K562 (cell line): ENCODE results near the gene DDX20. TPM values are rescaled to one million over a fixed set of nuclear protein-coding genes. Genes with fewer than 3 reads are reported as not detected.

Experiments used
- ATAC-seq: fragments of 200-7000 bp; cut with Tn5 transposase; 3 replicates; pipeline ENCODE4 v1.9.1; 2020; ENCODE audit warnings: moderate library complexity
- BruUV-seq: library from RNA; stranded (reverse); fragments of 400-500 nt; replicated peaks from 2 replicates; lab custom pipeline; 2021; lab: Mats Ljungman, UMichigan
- CTCF ChIA-PET: fragments of 300-600 bp; formaldehyde crosslinking; extraction: SDS; loops from one replicate; lab custom pipeline; 2021; ENCODE audit warnings: low intra/inter-chr PET ratio; lab: Yijun Ruan, JAX
- POLR2A ChIA-PET: fragments of 300-600, 350-650 bp; sonication (Branson Sonifier 250); formaldehyde crosslinking; extraction: SDS; loops from one replicate; lab custom pipeline; 2021; ENCODE audit warnings: antibody characterized with exemption, inconsistent platforms; lab: Yijun Ruan, JAX
- DNase-seq, 4 experiments: peaks; one replicate each; pipeline versions ENCODE4 v3.0.0 to v3.0.0-alpha.2; 2011 to 2018; ENCODE audit warnings: low spot score in 3 of 4, mixed read lengths in 3 of 4; ENCODE audit errors: extremely low read depth in 1 of 4
- FAIRE-seq: peaks from 2 replicates; lab custom pipeline; 2011; peaks lifted over from hg19 to GRCh38; lab: Jason Lieb, UNC
- H2AFZ ChIP-seq: 2 replicates; pipeline ENCODE4 v1.6.0; 2011; ENCODE audit warnings: low read depth, low read length, control low read depth, inconsistent platforms
- H3K27ac ChIP-seq: fragments of 200-600 bp; 3 replicates; pipeline ENCODE4 v1.8.0; 2011; ENCODE audit warnings: low read depth, mild to moderate bottlenecking, control low read depth, inconsistent platforms, low read length, moderate library complexity, mixed read lengths; ENCODE audit errors: extremely low read depth
- H3K27me3 ChIP-seq, 2 experiments: fragments of 300-600 bp in 1 of 2; 2 replicates in 1 of 2; 3 replicates in 1 of 2; pipeline versions ENCODE4 v1.6.0 to v1.8.0; 2011; ENCODE audit warnings: inconsistent platforms in 2 of 2, low read length in 2 of 2, mild to moderate bottlenecking in 1 of 2, mixed read lengths in 1 of 2, moderate library complexity in 1 of 2; ENCODE audit not compliant: control insufficient read depth in 2 of 2, insufficient read depth in 2 of 2
- H3K36me3 ChIP-seq: fragments of 300-600 bp; 3 replicates; pipeline ENCODE4 v1.8.0; 2011; ENCODE audit warnings: mild to moderate bottlenecking, low read length, inconsistent platforms; ENCODE audit not compliant: control insufficient read depth, insufficient read depth
- H3K4me1 ChIP-seq, 2 experiments: fragments of 200-600 bp in 1 of 2; replicated peaks in 1 of 2; 2 replicates in 1 of 2; 3 replicates in 1 of 2; pipeline versions ENCODE4 v1.5.1 to v1.8.0; 2011; ENCODE audit warnings: inconsistent platforms in 2 of 2, low read length in 2 of 2, mild to moderate bottlenecking in 1 of 2, mixed read lengths in 1 of 2, moderate library complexity in 1 of 2; ENCODE audit not compliant: control insufficient read depth in 2 of 2, insufficient read depth in 2 of 2
- H3K4me2 ChIP-seq: 2 replicates; pipeline ENCODE4 v1.6.1; 2011; ENCODE audit warnings: low read length, control low read depth, inconsistent platforms, mixed read lengths; ENCODE audit not compliant: insufficient read depth
- H3K4me3 ChIP-seq: fragments of 200-600 bp; sonication (generic), shearing (Covaris generic); 2 replicates; pipeline ENCODE4 v1.5.1; 2016; ENCODE audit warnings: control low read depth, inconsistent platforms
- H3K79me2 ChIP-seq: fragments of 200-600 bp; 3 replicates; pipeline ENCODE4 v1.8.0; 2011; ENCODE audit warnings: low read length, inconsistent platforms; ENCODE audit not compliant: control insufficient read depth, insufficient read depth
- H3K9ac ChIP-seq, 2 experiments: 2 replicates each; pipeline versions ENCODE4 v1.6.0 to v1.6.1; 2011; ENCODE audit warnings: low read depth in 2 of 2, low read length in 2 of 2, control low read depth in 1 of 2, inconsistent platforms in 1 of 2, mild to moderate bottlenecking in 1 of 2, mixed read lengths in 1 of 2; ENCODE audit not compliant: insufficient read depth in 1 of 2
- H3K9me1 ChIP-seq: one replicate; pipeline ENCODE4 v1.6.0; 2011; ENCODE audit warnings: inconsistent platforms, mild to moderate bottlenecking, low read length, moderate library complexity; ENCODE audit not compliant: control insufficient read depth, insufficient read depth
- H3K9me3 ChIP-seq: replicated peaks from 2 replicates; pipeline ENCODE4 v1.5.1; 2011; ENCODE audit warnings: low read depth, low read length, inconsistent platforms; ENCODE audit not compliant: control insufficient read depth, insufficient read depth
- H4K20me1 ChIP-seq: replicated peaks from 2 replicates; pipeline ENCODE4 v1.6.1; 2011; ENCODE audit warnings: low read length, inconsistent platforms, mixed read lengths; ENCODE audit not compliant: control insufficient read depth, insufficient read depth
- ESRRA ChIP-seq: fragments of 450-650 bp; IDR thresholded peaks from 2 replicates; pipeline ENCODE4 v1.6.1; 2014; ENCODE audit warnings: low read depth, mild to moderate bottlenecking, moderate library complexity, borderline replicate concordance
- RBM34 ChIP-seq: fragments of 200-400 bp; formaldehyde crosslinking; IDR thresholded peaks from 2 replicates; pipeline ENCODE4 v1.6.1; 2018; ENCODE audit warnings: low read length, borderline replicate concordance; ENCODE audit not compliant: insufficient read depth
- SIX5 ChIP-seq, 2 experiments: IDR thresholded peaks; 2 replicates each; pipeline ENCODE4 v1.6.1; 2011; ENCODE audit warnings: low read length in 2 of 2, borderline replicate concordance in 1 of 2, low read depth in 1 of 2, mild to moderate bottlenecking in 1 of 2, moderate library complexity in 1 of 2; ENCODE audit not compliant: insufficient read depth in 1 of 2
- STAT5B ChIP-seq: fragments of 250-450 bp; sonication (Bioruptor Pico); IDR thresholded peaks from 2 replicates; pipeline ENCODE4 v1.8.0; 2021; ENCODE audit warnings: mild to moderate bottlenecking, inconsistent platforms
- TEAD4 ChIP-seq, 2 experiments: sonication (generic) in 1 of 2; formaldehyde crosslinking in 1 of 2; IDR thresholded peaks; 2 replicates each; pipeline versions ENCODE4 v1.6.1 to v1.8.0; 2012 to 2022; ENCODE audit warnings: borderline replicate concordance in 1 of 2, inconsistent platforms in 1 of 2, low read length in 1 of 2, mild to moderate bottlenecking in 1 of 2, missing genetic modification reagents in 1 of 2
- THRA ChIP-seq: fragments of 450-650 bp; IDR thresholded peaks from 2 replicates; pipeline ENCODE4 v1.6.1; 2017; ENCODE audit warnings: mild to moderate bottlenecking, moderate library complexity
- ZBTB8A ChIP-seq: fragments of 450-650 bp; IDR thresholded peaks from 2 replicates; pipeline ENCODE4 v1.6.1; 2018; ENCODE audit warnings: mild to moderate bottlenecking, moderate library complexity; ENCODE audit not compliant: partially characterized antibody
- WGBS: fragments of 100-300 bp; shearing (Covaris generic); methylation state at CpG from one replicate; pipeline ENCODE4 v1.1.6; 2016; ENCODE audit warnings: low coverage, mixed read lengths; ENCODE audit not compliant: insufficient coverage; ENCODE audit errors: missing lambda C conversion rate; 5-methylcytosine and 5-hydroxymethylcytosine counted together
- in situ Hi-C: fragments of 300-500 bp; cut with MboI; formaldehyde crosslinking; loops from 4 replicates; pipeline ENCODE4 v1.15.0; 2018; ENCODE audit warnings: inconsistent platforms, mixed read lengths
- intact Hi-C: fragments of 100-400 bp; cut with micrococcal nuclease; formaldehyde crosslinking; loops from 2 replicates; pipeline ENCODE4 v1.14.2; 2022
- polyA plus RNA-seq, 8 experiments: library from polyadenylated mRNA; depleted of rRNA in 4 of 8; stranded (reverse) in 5 of 8; unstranded in 3 of 8; fragments of >200 nt; fragmentation: Nextera tagmentation in 2 of 8; fragmentation: Illumina TruSeq in 1 of 8; extraction: Ambion mirVana in 2 of 8; extraction: Trizol in 1 of 8; gene quantifications; 2 replicates each; pipeline versions ENCODE4 v1.2.1 to v1.2.3, GENCODE V29; 2011 to 2014; ENCODE audit warnings: inconsistent platforms in 1 of 8, missing spikeins in 1 of 8
- total RNA-seq, 7 experiments: library from RNA; depleted of rRNA in 6 of 7; stranded (reverse); fragments of >200 nt in 6 of 7; fragmentation: Illumina TruSeq in 2 of 7; extraction: Trizol in 2 of 7; gene quantifications; 2 replicates each; pipeline versions ENCODE4 v1.2.1 to v1.2.3, GENCODE V29; 2011 to 2021; ENCODE audit warnings: low replicate concordance in 1 of 7

The DDX20 gene
- total and polyA plus RNA-seq, 9 of the 15 experiments (the other 6 are each of a cell fraction or from before 2014, with no cell fraction given), result 8.3 to 33.4 (median 24.5) TPM

DNA sequence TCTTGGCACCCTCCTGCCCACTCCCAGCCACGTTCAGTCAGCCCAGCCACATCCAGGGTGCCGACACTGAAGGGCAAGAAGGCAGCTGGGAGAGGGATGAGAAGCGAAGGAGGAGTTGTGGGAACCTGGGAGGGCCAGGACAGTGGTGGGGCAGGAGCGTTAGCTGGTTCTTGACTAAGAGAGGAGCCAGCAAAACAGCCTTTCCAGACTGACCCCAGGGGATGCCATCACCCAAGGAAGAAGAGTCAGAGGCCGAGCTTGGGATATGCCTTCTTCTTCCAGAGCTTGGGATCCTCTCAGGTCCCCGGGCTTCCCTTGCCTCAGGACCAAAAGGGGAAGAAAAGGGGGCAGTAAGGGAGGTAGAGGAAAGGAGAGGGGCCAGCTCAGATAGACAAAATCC lies 23.7 kb upstream of the DDX20 start:
- Histone ChIP-seq H3K4me1 (peaks cover 4 to 11% of the 10 kb centered on the region in 2 experiments), H3K27me3 (peaks cover 32 to 68% of the 10 kb centered on the region in 2 experiments), H3K36me3 (no peaks in the 10 kb centered on the region), H3K79me2 (no peaks in the 10 kb centered on the region), H3K9ac (no peak overlapping the region), H3K9me1 (peaks cover 2% of the 10 kb centered on the region), H3K4me3 (no peak overlapping the region), H4K20me1 (no peaks in the 10 kb centered on the region; the same call in 1 of the 2 replicates), H2AFZ (no peak overlapping the region), H3K9me3 (no peaks in the 10 kb centered on the region), H3K4me2 (no peak overlapping the region), H3K27ac (no peak overlapping the region)
- ATAC-seq (no peak), DNase-seq (no peak), FAIRE-seq (no peak)
- CTCF ChIA-PET, result no interaction called here
- 7% methylated on average over 4 of the region's 6 CpGs for WGBS
- POLR2A ChIA-PET, result no interaction called here
- BruUV-seq, result no TSS peak
- in situ Hi-C loops, result no loop called here
- intact Hi-C loops, result no loop called here
- TF ChIP-seq TEAD4 (IDR thresholded peaks at IDR 0.05; ENCODE audit: low read length) (no peak), TEAD4 (CRISPR knock-in tag; IDR thresholded peaks at IDR 0.05; ENCODE audit: borderline replicate concordance) (no peak), RBM34 (no peak), SIX5 (IDR thresholded peaks at IDR 0.05; ENCODE audit: borderline replicate concordance in 1 of 2, insufficient read depth in 1 of 2, low read depth in 1 of 2, low read length in 2 of 2) (no peak), THRA (no peak), ZBTB8A (no peak), ESRRA (no peak), STAT5B (CRISPR knock-in tag) (no peak)
